Fibroblast of mammary gland (primary cell): Measurements from ENCODE around the gene FOXK1.

ENCODE experiments used
- DNase-seq: peaks from one replicate; pipeline ENCODE4 v3.0.0-alpha.2; 2010; ENCODE audit warnings: low read depth
- H3K4me3 ChIP-seq: 2 replicates; pipeline ENCODE4 v1.5.1; 2011; ENCODE audit warnings: low read depth, mild to moderate bottlenecking, low read length, moderate library complexity; ENCODE audit not compliant: control insufficient read depth
- TF ChIP-seq, protein P1 (sequence below): conservative IDR thresholded peaks from 2 replicates; pipeline ENCODE4 v1.5.1; 2011; ENCODE audit warnings: low read depth, low read length, inconsistent platforms; ENCODE audit not compliant: control insufficient read depth, insufficient read depth

Gene FOXK1

GRCh38 chr7:4775848-4776623 is 93.9 kb downstream of the FOXK1 start:
- TF ChIP-seq, protein P1, sequence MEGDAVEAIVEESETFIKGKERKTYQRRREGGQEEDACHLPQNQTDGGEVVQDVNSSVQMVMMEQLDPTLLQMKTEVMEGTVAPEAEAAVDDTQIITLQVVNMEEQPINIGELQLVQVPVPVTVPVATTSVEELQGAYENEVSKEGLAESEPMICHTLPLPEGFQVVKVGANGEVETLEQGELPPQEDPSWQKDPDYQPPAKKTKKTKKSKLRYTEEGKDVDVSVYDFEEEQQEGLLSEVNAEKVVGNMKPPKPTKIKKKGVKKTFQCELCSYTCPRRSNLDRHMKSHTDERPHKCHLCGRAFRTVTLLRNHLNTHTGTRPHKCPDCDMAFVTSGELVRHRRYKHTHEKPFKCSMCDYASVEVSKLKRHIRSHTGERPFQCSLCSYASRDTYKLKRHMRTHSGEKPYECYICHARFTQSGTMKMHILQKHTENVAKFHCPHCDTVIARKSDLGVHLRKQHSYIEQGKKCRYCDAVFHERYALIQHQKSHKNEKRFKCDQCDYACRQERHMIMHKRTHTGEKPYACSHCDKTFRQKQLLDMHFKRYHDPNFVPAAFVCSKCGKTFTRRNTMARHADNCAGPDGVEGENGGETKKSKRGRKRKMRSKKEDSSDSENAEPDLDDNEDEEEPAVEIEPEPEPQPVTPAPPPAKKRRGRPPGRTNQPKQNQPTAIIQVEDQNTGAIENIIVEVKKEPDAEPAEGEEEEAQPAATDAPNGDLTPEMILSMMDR: no peak
- peak overlapping the region; percentile 95 for H3K4me3 ChIP-seq
- DNase-seq: peak; percentile 55

DNA sequence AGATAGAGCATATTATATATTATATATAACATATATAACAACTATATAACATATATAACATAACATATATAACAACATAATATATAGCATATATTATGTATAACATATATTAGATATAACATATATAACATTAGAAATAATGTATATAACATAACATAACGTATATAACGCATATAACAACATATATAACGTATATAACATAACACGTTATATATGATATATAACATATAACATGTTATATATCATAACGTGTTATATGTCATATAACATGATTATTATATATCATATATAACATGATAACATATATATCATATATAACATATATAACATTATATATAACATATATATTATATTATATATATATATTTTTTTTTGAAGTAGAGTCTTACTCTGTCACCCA is 97.0 kb downstream of the FOXK1 start:
- no peak for DNase-seq
- no peak overlapping the region for H3K4me3 ChIP-seq
- TF ChIP-seq, protein P1: no peak

- no peak overlapping the region for H3K4me3 ChIP-seq
- DNase-seq: no peak
- TF ChIP-seq, protein P1: no peak
These were observed 99.4 kb downstream of the FOXK1 start for GRCh38 chr7:4781366-4782069.

DNA sequence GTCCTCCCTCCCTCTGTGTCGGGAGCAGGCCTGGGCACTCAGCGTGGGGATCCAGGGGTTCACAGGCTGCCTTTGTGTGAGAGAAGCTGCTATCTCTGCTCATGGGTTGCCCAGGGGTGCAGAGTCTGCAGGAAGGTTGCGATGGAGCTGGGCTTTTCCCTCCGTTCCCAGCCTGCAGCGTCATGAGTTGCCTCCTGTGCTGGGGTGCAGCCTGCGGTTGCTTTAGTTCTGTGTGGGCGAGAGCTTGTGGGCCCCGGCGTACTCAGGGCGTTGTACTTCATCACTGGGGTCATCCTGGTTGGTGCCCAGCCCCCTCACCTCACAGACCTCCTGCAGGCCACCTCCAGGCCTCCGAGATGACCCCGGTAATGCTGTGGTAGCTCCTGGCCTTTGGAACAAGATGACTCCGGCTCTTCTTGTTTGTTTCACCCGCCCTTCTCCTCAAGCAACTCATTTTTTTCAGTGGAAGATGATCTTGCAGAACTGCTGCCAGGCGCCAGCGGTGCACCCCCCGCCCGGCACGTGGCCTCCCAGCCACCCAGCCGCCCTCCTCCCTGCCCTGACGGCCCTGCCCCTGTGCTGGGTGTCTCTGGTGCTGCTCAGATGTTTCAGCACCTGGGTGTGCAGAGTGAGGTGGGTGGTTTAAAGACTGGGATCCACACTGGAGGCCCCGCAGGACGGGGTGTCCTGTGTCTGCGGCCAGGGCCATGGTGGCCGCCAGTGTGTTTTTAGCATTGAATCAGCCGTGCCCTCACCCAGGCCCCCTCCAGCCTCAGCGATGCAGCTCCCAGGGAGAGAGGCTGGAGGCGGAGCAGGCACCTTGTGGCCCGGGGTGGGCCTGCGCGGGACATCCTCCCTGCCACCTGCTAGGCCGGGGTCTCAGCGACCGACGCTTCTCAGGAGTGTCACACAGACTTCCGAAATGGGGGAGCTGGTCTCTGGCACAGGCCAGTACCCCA is 100.5 kb downstream of the FOXK1 start:
- TF ChIP-seq, protein P1: no peak
- DNase-seq: no peak
- no peak overlapping the region for H3K4me3 ChIP-seq

- TF ChIP-seq, protein P1: no peak
- H3K4me3 ChIP-seq: no peak overlapping the region
- no peak for DNase-seq
These were observed 101.2 kb downstream of the FOXK1 start for GRCh38 chr7:4783292-4783652.

DNA sequence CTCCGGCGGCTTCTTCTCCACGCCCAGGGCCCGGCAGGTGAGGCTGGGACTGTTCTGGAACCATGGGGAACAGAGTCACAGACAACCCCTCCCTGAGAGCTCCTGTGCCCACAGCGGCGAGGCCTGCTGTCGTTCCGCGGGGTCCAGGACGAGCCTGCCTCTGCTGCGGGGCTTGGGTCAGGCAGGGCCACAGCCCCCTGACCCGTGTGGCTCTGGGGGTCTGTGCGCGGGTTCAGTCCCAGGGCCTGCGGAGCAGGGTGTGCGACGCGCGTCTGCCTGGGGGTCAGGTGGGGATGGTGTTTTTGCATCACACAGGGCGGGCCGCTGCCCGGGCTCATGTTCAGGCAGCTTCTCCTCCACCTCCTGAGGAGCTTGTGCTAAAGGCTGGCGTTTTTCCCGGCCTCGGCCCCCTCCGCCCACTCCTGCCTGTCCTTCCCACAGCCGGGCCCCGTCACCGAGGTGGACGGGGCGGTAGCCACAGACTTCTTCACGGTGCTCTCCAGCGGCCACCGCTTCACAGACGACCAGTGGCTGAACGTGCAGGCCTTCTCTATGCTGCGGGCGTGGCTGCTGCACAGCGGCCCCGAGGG is 101.8 kb downstream of the FOXK1 start:
- TF ChIP-seq, protein P1: no peak
- no peak overlapping the region for H3K4me3 ChIP-seq
- DNase-seq: no peak
